ENCODE results near the gene CHST9.

DNA sequence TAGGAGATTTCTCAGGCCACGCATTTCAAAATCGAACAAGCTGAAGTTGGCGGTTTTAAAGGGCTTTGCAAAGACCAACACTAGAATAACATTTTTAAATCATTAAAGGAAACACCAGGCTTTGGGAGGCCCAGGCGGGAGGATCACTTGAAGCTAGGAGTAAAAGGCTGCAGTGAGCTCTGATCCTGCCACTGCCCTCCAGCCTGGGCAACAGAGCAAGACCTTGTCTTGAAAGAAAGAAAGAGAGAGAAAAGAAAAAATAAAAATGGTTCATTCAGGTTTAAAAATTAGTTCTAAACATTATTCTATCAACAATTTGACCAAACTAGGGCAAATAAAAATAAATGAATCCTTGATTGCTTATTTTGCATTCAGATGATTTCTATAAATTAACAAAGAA, 789 bp upstream of the CHST9 start:
- TF ChIP-seq, protein P1, sequence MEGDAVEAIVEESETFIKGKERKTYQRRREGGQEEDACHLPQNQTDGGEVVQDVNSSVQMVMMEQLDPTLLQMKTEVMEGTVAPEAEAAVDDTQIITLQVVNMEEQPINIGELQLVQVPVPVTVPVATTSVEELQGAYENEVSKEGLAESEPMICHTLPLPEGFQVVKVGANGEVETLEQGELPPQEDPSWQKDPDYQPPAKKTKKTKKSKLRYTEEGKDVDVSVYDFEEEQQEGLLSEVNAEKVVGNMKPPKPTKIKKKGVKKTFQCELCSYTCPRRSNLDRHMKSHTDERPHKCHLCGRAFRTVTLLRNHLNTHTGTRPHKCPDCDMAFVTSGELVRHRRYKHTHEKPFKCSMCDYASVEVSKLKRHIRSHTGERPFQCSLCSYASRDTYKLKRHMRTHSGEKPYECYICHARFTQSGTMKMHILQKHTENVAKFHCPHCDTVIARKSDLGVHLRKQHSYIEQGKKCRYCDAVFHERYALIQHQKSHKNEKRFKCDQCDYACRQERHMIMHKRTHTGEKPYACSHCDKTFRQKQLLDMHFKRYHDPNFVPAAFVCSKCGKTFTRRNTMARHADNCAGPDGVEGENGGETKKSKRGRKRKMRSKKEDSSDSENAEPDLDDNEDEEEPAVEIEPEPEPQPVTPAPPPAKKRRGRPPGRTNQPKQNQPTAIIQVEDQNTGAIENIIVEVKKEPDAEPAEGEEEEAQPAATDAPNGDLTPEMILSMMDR (IDR thresholded peaks at IDR 0.05), result no peak
- TF ChIP-seq POLR2A (IDR thresholded peaks at IDR 0.05), result no peak

Measured in adrenal gland (tissue), 5 donors.